Endothelial cell of umbilical vein (primary cell): ENCODE data around the gene TCP11. TPM values are rescaled to one million over a fixed set of nuclear protein-coding genes. Genes with fewer than 3 reads are reported as not detected.

Experiments
- BruUV-seq: library from RNA; stranded (reverse); fragments of 400-500 nt; replicated peaks from 2 replicates; lab custom pipeline; 2021; lab: Mats Ljungman, UMichigan
- CTCF ChIA-PET: fragments of 300-600, 350-600 bp; sonication (Branson Sonifier 250); formaldehyde crosslinking; loops from one replicate; lab custom pipeline; 2021; ENCODE audit warnings: antibody characterized with exemption, inconsistent platforms; lab: Charles Lee
- POLR2A ChIA-PET: fragments of 300-600, 350-600 bp; sonication (Branson Sonifier 250); formaldehyde crosslinking; loops from one replicate; lab custom pipeline; 2021; ENCODE audit warnings: antibody characterized with exemption, inconsistent platforms; lab: Charles Lee
- DNase-seq: peaks from one replicate; pipeline ENCODE4 v3.0.0-alpha.2; 2011; ENCODE audit warnings: low read depth, low spot score
- FAIRE-seq: peaks from 2 replicates; lab custom pipeline; 2011; peaks lifted over from hg19 to GRCh38; lab: Jason Lieb, UNC
- H2AFZ ChIP-seq: 2 replicates; pipeline ENCODE4 v1.6.0; 2012; ENCODE audit warnings: low read depth, low read length, control low read depth, inconsistent platforms
- H3K27ac ChIP-seq: 2 replicates; pipeline ENCODE4 v1.5.1; 2011; ENCODE audit warnings: low read depth, mild to moderate bottlenecking, control low read depth, low read length, moderate library complexity; ENCODE audit not compliant: insufficient read depth
- H3K27me3 ChIP-seq, 2 experiments: 2 replicates each; pipeline versions ENCODE4 v1.6.0 to v1.6.1; 2011; ENCODE audit warnings: low read length in 2 of 2, mixed read lengths in 1 of 2; ENCODE audit not compliant: control insufficient read depth in 2 of 2, insufficient read depth in 2 of 2
- H3K36me3 ChIP-seq, 2 experiments: 2 replicates in 1 of 2; 3 replicates in 1 of 2; pipeline ENCODE4 v1.5.1; 2011; ENCODE audit warnings: low read length in 2 of 2, mild to moderate bottlenecking in 1 of 2, moderate library complexity in 1 of 2; ENCODE audit not compliant: control insufficient read depth in 2 of 2, insufficient read depth in 2 of 2; ENCODE audit errors: extremely low read depth in 1 of 2
- H3K4me1 ChIP-seq: 3 replicates; pipeline ENCODE4 v1.5.1; 2011; ENCODE audit warnings: mild to moderate bottlenecking, low read length; ENCODE audit not compliant: control insufficient read depth, insufficient read depth; ENCODE audit errors: extremely low read depth
- H3K4me2 ChIP-seq: 2 replicates; pipeline ENCODE4 v1.6.1; 2011; ENCODE audit warnings: low read length, control low read depth, mixed read lengths; ENCODE audit not compliant: insufficient read depth
- H3K4me3 ChIP-seq, 3 experiments: fragments of 200-600 bp in 1 of 3; sonication (generic), shearing (Covaris generic) in 1 of 3; replicated peaks in 1 of 3; 2 replicates each; pipeline ENCODE4 v1.5.1; 2011 to 2016; ENCODE audit warnings: control low read depth in 3 of 3, low read length in 3 of 3, mild to moderate bottlenecking in 2 of 3, inconsistent platforms in 1 of 3, low read depth in 1 of 3, moderate library complexity in 1 of 3; ENCODE audit not compliant: insufficient read depth in 1 of 3
- H3K79me2 ChIP-seq: 2 replicates; pipeline ENCODE4 v1.6.0; 2012; ENCODE audit warnings: low read length, inconsistent platforms; ENCODE audit not compliant: control insufficient read depth, insufficient read depth
- H3K9ac ChIP-seq: replicated peaks from 2 replicates; pipeline ENCODE3; 2011; ENCODE audit warnings: low read length, control low read depth; ENCODE audit not compliant: insufficient read depth; ENCODE audit errors: extremely low read depth
- H3K9me1 ChIP-seq: replicated peaks from 3 replicates; pipeline ENCODE4 v1.6.0; 2011; ENCODE audit warnings: mild to moderate bottlenecking, low read length; ENCODE audit not compliant: control insufficient read depth, insufficient read depth; ENCODE audit errors: extremely low read depth
- H3K9me3 ChIP-seq: replicated peaks from 2 replicates; pipeline ENCODE4 v1.5.1; 2012; ENCODE audit warnings: low read length, inconsistent platforms; ENCODE audit not compliant: control insufficient read depth, insufficient read depth
- H4K20me1 ChIP-seq: replicated peaks from 2 replicates; pipeline ENCODE3; 2011; ENCODE audit warnings: mild to moderate bottlenecking, low read length; ENCODE audit not compliant: control insufficient read depth, insufficient read depth; ENCODE audit errors: extremely low read depth
- CTCF ChIP-seq, 2 donors: IDR thresholded peaks; 1 replicate in 1 of 2; 2 replicates in 1 of 2; pipeline ENCODE4 v1.5.1; 2011; ENCODE audit warnings: low read length in 2 of 2, mild to moderate bottlenecking in 2 of 2, moderate library complexity in 2 of 2, control low read depth in 1 of 2, inconsistent platforms in 1 of 2, low read depth in 1 of 2; ENCODE audit not compliant: insufficient read depth in 1 of 2; ENCODE audit errors: extremely low read depth in 1 of 2
- dilution Hi-C: fragments of 300-500 bp; cut with MboI; formaldehyde crosslinking; loops from one replicate; pipeline ENCODE4 v1.15.0; 2019; ENCODE audit warnings: low sequenced_read_pairs; ENCODE audit not compliant: extremely low pct_ligation_motif_present
- intact Hi-C: fragments of 100-400 bp; cut with micrococcal nuclease; formaldehyde crosslinking; loops from one replicate; pipeline ENCODE4 v1.10.0; 2022
- polyA plus RNA-seq, 4 experiments: library from polyadenylated mRNA; depleted of rRNA in 3 of 4; stranded (reverse) in 3 of 4; unstranded in 1 of 4; fragments of >200 nt; gene quantifications; 2 replicates each; pipeline versions ENCODE4 v1.2.1 to v1.2.3, GENCODE V29; 2011 to 2012; ENCODE audit warnings: missing spikeins in 1 of 4
- total RNA-seq: library from RNA; stranded (reverse); gene quantifications from 2 replicates; pipeline ENCODE4 v1.2.3, GENCODE V29; 2021

The TCP11 gene
- total and polyA plus RNA-seq, 2 donors (not counting 3 experiments of a cell fraction or from before 2014, with no cell fraction given): 0.18 TPM; not detected in 1

DNA sequence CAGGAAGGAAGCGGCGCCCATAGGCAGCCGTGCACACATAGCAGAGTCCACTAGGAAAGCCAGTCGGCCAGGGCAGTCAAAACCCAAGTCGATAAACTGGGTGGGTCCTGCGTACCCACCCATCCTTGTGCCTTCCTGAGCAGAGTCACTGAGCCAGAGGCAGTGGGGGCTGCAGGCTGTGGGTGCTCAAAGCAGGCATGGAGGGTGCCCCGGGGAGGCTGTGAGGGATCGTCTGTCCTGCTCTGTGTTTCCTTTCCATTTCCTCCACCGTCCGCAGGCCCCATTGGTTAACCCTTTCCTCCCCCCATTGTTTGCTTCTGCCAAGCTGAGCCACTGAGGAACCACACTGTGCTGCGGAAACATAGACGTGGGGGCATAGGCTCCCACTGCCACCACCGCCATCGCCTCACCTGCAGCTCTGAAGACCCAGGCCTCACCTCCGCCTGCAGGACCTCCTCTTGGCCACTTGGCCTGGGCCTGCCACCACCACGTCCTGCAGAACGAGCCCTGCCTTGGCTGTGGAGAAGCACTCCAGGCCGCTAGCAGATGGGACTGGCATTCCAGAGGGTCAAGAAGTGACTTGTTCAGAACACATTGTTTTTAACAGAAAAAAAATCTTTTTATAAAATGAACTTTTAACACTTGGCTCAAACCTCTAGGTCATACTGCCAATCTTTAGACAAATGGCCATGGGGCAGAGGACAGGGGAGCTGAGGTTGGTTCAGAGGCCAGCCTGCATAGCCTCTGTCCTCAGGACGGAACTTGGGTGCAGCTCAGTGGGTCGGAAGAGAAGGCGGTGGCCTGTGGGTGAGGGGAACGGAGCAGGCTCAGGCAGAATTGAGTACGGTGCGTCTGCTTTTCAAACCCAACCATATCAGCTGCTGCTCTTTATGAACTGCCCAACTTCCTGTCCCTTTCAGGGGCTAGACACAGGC, 52.6 kb downstream of the TCP11 start:
- TF ChIP-seq CTCF (IDR thresholded peaks at IDR 0.05; ENCODE audit: extremely low read depth in 1 of 2, insufficient read depth in 1 of 2, low read depth in 1 of 2, low read length in 2 of 2): no peak
- CTCF ChIA-PET: interaction anchor here (1.0 to 2.5 kb wide), 6 partner anchors 8 to 152 kb away, joined by 3 to 10 read pairs (median 4); no protein-coding TSS in a partner anchor

More for the DNA sequence above, 52.6 kb downstream of the TCP11 start:
- Histone ChIP-seq H3K27me3 (no peaks in the 10 kb centered on the region), H3K27ac (no peak overlapping the region), H3K79me2 (no peaks in the 10 kb centered on the region), H4K20me1 (no peaks in the 10 kb centered on the region), H2AFZ (no peak overlapping the region), H3K9me1 (no peaks in the 10 kb centered on the region), H3K4me2 (no peak overlapping the region), H3K9ac (no peak overlapping the region), H3K36me3 (peaks cover 0 to 34% of the 10 kb centered on the region in 2 experiments), H3K9me3 (no peaks in the 10 kb centered on the region), H3K4me1 (no peaks in the 10 kb centered on the region), H3K4me3 (no peak overlapping the region)
- POLR2A ChIA-PET: no interaction called here
- no peak for DNase-seq
- intact Hi-C loops: no loop called here
- no peak for FAIRE-seq
- no TSS peak for BruUV-seq
- dilution Hi-C loops: no loop called here
